ENCODE measurements around the gene PNPO. TPM values are rescaled to one million over a fixed set of nuclear protein-coding genes. Genes with fewer than 3 reads are reported as not detected.
A peak's percentile ranks its signal among the peaks of the same experiment; 100 is the strongest.

The PNPO gene
- total RNA-seq, 1 donor from 2014 or later = 9.1 TPM

- Histone ChIP-seq H3K9ac (no peak overlapping the region), H4K20me1 (ENCODE audit: low read depth) (no peaks in the 10 kb centered on the region), H3K27me3 (no peaks in the 10 kb centered on the region), H3K36me3 (no peaks in the 10 kb centered on the region), H3K4me1 (peaks cover 72% of the 10 kb centered on the region), H3K4me2 (no peak overlapping the region), H3K27ac (no peak overlapping the region), H3K9me3 (ENCODE audit: low read depth) (no peaks in the 10 kb centered on the region), H2AFZ (replicated peaks) (no peak overlapping the region), H3K79me2 (ENCODE audit: low read depth) (no peaks in the 10 kb centered on the region), H3F3A (ENCODE audit: low read depth) (peaks cover 64% of the 10 kb centered on the region), H3K4me3 (no peak overlapping the region)
- peaks cover 74% of the 10 kb centered on the region for H3K4me1 Mint-ChIP-seq
- no peak overlapping the region for H3K4me3 Mint-ChIP-seq
- H3K9me3 Mint-ChIP-seq = no peaks in the 10 kb centered on the region
- H3K27ac Mint-ChIP-seq = peak overlapping the region; percentile 97
- TF ChIP-seq EZH2 (IDR thresholded peaks at IDR 0.05) (no peak), CTCF (IDR thresholded peaks at IDR 0.05) (no peak), EZH2phosphoT487 (IDR thresholded peaks at IDR 0.05) (no peak)
- no peak for DNase-seq (ENCODE audit: low spot score)
- peaks cover 6% of the 10 kb centered on the region for H3K27me3 Mint-ChIP-seq (ENCODE audit: insufficient read depth, low read depth)
- no peaks in the 10 kb centered on the region for H3K36me3 Mint-ChIP-seq
Observed at GRCh38 chr17:47997586-47997985, 56.2 kb downstream of the PNPO start.

GRCh38 chr17:47998044-47998443 lies 56.7 kb downstream of the PNPO start:
- no peak for DNase-seq (ENCODE audit: low spot score)
- Histone ChIP-seq H2AFZ (replicated peaks) (no peak overlapping the region), H3K4me1 (peaks cover 72% of the 10 kb centered on the region), H3K27me3 (no peaks in the 10 kb centered on the region), H3K4me2 (no peak overlapping the region), H3K9me3 (ENCODE audit: low read depth) (no peaks in the 10 kb centered on the region), H3F3A (ENCODE audit: low read depth) (peaks cover 64% of the 10 kb centered on the region), H4K20me1 (ENCODE audit: low read depth) (no peaks in the 10 kb centered on the region), H3K9ac (no peak overlapping the region), H3K79me2 (ENCODE audit: low read depth) (no peaks in the 10 kb centered on the region), H3K27ac (no peak overlapping the region), H3K4me3 (no peak overlapping the region), H3K36me3 (no peaks in the 10 kb centered on the region)
- Mint-ChIP-seq H3K27ac (peak overlapping the region; percentile 97), H3K9me3 (no peaks in the 10 kb centered on the region), H3K4me1 (peaks cover 74% of the 10 kb centered on the region), H3K27me3 (ENCODE audit: insufficient read depth, low read depth) (peaks cover 6% of the 10 kb centered on the region), H3K36me3 (no peaks in the 10 kb centered on the region), H3K4me3 (no peak overlapping the region)
- TF ChIP-seq EZH2phosphoT487 (IDR thresholded peaks at IDR 0.05) (no peak), EZH2 (IDR thresholded peaks at IDR 0.05) (no peak), CTCF (IDR thresholded peaks at IDR 0.05) (no peak)

Other genes starting within 250 kb of the PNPO start
- gene TBKBP1, start 247.4 kb upstream of the PNPO start, total RNA-seq (ENCODE audit: low replicate concordance) = 3.0 and 21.6 TPM in 2 replicates
- gene TBX21, start 208.3 kb upstream of the PNPO start, total RNA-seq (ENCODE audit: low replicate concordance) = 0.12 TPM in 1 of 2 replicates, not detected in the other
- 5.1 and 10.8 TPM in 2 replicates for gene OSBPL7, start 119.8 kb upstream of the PNPO start, total RNA-seq (ENCODE audit: low replicate concordance)
- gene MRPL10, start 110.0 kb upstream of the PNPO start, total RNA-seq (ENCODE audit: low replicate concordance) = 48.2 and 63.3 TPM in 2 replicates
- gene LRRC46, start 109.9 kb upstream of the PNPO start, total RNA-seq (ENCODE audit: low replicate concordance) = 0.06 and 0.12 TPM in 2 replicates
- 29.8 and 61.3 TPM in 2 replicates for gene SCRN2, start 100.3 kb upstream of the PNPO start, total RNA-seq (ENCODE audit: low replicate concordance)
- 0.04 and 0.65 TPM in 2 replicates for gene SP6, start 90.4 kb upstream of the PNPO start, total RNA-seq (ENCODE audit: low replicate concordance)
- gene SP2, start 45.3 kb upstream of the PNPO start, total RNA-seq (ENCODE audit: low replicate concordance) = 1.6 and 2.3 TPM in 2 replicates
- not detected in 2 replicates for gene PRR15L, start 16.3 kb downstream of the PNPO start, total RNA-seq (ENCODE audit: low replicate concordance)
- 104 and 168 TPM in 2 replicates for gene CDK5RAP3, start 29.5 kb downstream of the PNPO start, total RNA-seq (ENCODE audit: low replicate concordance)
- 0.30 and 0.74 TPM in 2 replicates for gene COPZ2, start 96.2 kb downstream of the PNPO start, total RNA-seq (ENCODE audit: low replicate concordance)
- 73.4 and 104 TPM in 2 replicates for gene NFE2L1, start 106.8 kb downstream of the PNPO start, total RNA-seq (ENCODE audit: low replicate concordance)
- 206 and 208 TPM in 2 replicates for gene CBX1, start 159.9 kb downstream of the PNPO start, total RNA-seq (ENCODE audit: low replicate concordance)
- 23.4 and 26.2 TPM in 2 replicates for gene SNX11, start 166.2 kb downstream of the PNPO start, total RNA-seq (ENCODE audit: low replicate concordance)